ENCODE data around the gene ATOSB. TPM values are rescaled to one million over a fixed set of nuclear protein-coding genes. Genes with fewer than 3 reads are reported as not detected.
A peak's percentile ranks its signal among the peaks of the same experiment; 100 is the strongest.

ATOSB gene
- total RNA-seq, 1 donor = 21.2 TPM

DNA sequence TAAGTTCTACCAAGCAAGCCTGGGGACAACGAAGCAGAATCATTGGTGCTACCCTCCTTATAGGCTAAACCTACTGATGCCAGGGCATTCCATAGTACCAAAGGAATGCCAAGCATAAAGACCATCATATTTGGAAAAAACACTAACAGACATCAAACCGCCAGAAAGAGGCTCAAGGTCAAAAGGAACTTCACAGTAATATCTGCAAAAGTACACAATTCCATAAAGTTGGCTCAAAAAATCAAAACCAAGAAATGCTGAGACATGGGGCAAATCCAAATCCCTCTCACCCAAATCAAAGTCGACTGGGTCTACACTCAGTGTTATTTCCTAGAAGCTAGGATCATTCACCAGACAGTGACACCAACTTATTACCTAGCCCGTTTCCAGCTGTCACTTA is 46.6 kb downstream of the ATOSB start:
- peak overlapping the region; percentile 21 for H3K4me3 ChIP-seq (ENCODE audit: low read depth, low read length)

DNA sequence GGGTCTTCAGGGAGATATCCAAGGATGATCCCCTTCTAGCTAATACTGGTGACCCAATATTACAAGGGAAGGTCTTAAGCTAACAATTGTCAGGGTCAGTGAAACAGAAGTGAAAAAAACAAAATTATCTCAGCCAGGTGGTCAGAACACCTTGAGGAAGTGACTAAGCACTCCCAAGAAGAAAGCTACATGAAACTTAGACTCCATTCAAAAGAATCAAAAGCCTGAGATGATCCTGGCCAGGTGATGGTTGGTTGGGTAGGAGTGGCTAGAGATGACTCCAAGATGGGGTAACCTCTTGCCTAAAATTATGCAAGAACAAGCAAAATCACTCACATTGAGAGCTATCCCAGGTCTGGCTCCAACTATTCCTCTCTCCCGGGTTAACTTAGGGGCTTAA is 48.6 kb downstream of the ATOSB start:
- DNase-seq (ENCODE audit: low read depth) = no peak
- H3K4me3 ChIP-seq (ENCODE audit: low read depth, low read length) = no peak overlapping the region

More for the DNA sequence above, 46.6 kb downstream of the ATOSB start:
- DNase-seq (ENCODE audit: low read depth) = no peak
- TF ChIP-seq, protein P1, sequence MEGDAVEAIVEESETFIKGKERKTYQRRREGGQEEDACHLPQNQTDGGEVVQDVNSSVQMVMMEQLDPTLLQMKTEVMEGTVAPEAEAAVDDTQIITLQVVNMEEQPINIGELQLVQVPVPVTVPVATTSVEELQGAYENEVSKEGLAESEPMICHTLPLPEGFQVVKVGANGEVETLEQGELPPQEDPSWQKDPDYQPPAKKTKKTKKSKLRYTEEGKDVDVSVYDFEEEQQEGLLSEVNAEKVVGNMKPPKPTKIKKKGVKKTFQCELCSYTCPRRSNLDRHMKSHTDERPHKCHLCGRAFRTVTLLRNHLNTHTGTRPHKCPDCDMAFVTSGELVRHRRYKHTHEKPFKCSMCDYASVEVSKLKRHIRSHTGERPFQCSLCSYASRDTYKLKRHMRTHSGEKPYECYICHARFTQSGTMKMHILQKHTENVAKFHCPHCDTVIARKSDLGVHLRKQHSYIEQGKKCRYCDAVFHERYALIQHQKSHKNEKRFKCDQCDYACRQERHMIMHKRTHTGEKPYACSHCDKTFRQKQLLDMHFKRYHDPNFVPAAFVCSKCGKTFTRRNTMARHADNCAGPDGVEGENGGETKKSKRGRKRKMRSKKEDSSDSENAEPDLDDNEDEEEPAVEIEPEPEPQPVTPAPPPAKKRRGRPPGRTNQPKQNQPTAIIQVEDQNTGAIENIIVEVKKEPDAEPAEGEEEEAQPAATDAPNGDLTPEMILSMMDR (IDR thresholded peaks at IDR 0.05; ENCODE audit: insufficient read depth, low read depth, low read length) = no peak

DNA sequence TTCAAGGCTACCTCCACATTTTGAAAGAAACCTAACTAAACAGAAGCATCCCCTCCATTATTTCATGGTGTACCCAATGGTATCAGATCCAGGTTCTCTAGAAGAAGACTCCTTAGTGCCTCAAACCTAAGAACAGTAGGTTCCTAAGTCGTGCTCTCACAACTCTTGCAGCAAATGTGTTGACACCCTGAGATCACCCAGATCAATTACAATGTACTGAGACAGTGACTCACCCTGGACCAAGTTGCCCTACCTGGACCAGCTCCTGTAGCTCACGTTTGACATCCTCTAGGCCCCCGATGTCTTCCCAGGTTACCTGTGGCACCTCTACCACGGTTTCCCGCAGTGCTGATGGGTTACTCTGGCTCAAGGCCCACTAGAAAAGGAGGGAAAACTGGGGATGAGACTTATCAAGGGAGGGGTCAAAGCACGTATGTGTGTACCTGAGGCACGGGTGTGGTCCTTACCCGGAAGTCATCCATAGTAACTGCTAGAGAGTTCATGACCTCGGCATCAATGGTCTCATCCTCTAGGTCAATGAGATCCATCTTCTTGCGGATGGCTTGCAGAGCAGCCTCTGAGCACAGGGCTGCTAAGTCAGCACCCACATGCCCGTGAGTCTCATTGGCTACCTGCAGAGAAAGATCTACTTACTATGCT is 55.0 kb downstream of the ATOSB start:
- TF ChIP-seq, protein P1 (IDR thresholded peaks at IDR 0.05; ENCODE audit: insufficient read depth, low read depth, low read length) = no peak
- no peak overlapping the region for H3K4me3 ChIP-seq (ENCODE audit: low read depth, low read length)
- no peak for DNase-seq (ENCODE audit: low read depth)

More for the DNA sequence above, 48.6 kb downstream of the ATOSB start:
- TF ChIP-seq, protein P1 (IDR thresholded peaks at IDR 0.05; ENCODE audit: insufficient read depth, low read depth, low read length) = no peak

DNA sequence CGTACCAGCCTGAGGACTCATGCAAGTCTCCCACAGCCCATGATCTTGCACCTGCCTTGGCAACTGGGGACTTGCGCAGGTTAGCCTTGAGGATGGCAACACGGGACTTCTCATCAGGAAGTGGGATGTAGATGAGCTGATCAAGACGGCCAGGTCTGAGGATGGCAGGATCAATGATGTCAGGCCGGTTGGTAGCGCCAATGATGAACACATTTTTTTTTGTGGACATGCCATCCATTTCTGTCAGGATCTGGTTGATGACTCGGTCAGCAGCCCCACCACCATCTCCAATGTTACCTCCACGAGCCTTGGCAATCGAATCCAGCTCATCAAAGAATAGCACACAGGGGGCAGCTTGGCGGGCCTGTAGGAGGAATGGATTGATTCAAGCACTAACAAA is 56.2 kb downstream of the ATOSB start:
- no peak overlapping the region for H3K4me3 ChIP-seq (ENCODE audit: low read depth, low read length)
- no peak for DNase-seq (ENCODE audit: low read depth)
- TF ChIP-seq, protein P1 (IDR thresholded peaks at IDR 0.05; ENCODE audit: insufficient read depth, low read depth, low read length) = no peak

DNA sequence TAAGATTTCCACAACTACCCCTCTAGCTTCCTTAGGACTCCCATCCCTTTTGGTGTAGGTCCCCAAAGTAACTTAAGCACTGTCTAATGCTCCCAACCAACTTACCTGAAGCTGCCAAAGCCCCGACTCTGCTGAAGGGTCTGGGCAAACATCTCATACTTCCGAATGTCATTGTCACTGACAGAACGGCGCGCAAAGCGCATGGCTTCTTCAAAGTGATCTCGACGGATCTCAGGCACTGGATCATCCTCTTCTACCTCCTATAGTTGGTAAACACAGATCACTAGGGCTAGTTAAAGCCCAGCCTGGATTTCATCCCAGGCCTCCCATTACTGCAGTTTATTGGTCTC is 58.4 kb downstream of the ATOSB start:
- DNase-seq (ENCODE audit: low read depth) = no peak
- H3K4me3 ChIP-seq (ENCODE audit: low read depth, low read length) = no peak overlapping the region
- TF ChIP-seq, protein P1 (IDR thresholded peaks at IDR 0.05; ENCODE audit: insufficient read depth, low read depth, low read length) = no peak

DNA sequence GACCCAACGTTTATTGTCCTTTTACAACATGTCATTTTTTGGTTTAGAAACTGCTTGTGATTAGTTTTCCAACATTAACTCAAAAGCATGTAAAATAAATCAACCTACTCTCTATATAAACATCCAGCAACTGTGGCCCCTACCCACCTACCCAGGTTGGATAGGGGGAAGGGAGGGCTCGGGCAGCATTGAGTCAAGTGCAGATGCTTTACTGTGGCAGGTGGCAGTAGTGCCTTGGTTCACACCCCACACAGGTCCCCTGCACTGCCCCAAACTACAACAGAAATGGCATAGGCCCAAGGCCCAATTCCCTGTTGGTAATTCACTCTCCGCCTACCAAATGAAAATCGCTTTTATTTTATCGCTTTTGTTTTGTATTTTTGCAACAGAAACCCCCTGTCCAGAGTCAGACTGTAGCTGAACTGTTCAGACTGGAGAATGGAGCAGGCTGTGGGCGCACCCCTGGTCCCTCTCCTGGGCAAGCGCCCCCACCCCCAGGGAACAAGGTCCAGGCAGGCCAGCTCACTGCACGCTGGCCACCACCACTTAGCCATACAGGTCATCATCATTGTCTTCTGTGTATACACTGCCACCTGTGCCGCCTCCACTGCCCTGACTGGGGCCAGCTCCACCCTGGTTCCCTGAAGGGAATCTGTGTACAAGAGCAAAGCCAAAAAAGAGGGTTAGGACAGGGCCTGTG is 58.9 kb downstream of the ATOSB start:
- no peak for DNase-seq (ENCODE audit: low read depth)
- TF ChIP-seq, protein P1 (IDR thresholded peaks at IDR 0.05; ENCODE audit: insufficient read depth, low read depth, low read length) = no peak
- no peak overlapping the region for H3K4me3 ChIP-seq (ENCODE audit: low read depth, low read length)

Measured in fibroblast of villous mesenchyme (primary cell).